ENCODE data around the gene SLC27A3. TPM values are rescaled to one million over a fixed set of nuclear protein-coding genes. Genes with fewer than 3 reads are reported as not detected.

SLC27A3 gene
- total RNA-seq, 1 experiment from 2014 or later = 5.0 TPM

GRCh38 chr1:153805886-153806719 is 30.9 kb downstream of the SLC27A3 start:
- Histone ChIP-seq H3K27me3 (replicated peaks; ENCODE audit: insufficient read depth, low read depth, low read length, poor library complexity) (no peaks in the 10 kb centered on the region), H3K4me1 (ENCODE audit: insufficient read depth, low read length, poor library complexity, severe bottlenecking) (peaks cover 7% of the 10 kb centered on the region), H3K4me3 (ENCODE audit: low read depth, low read length, poor library complexity, severe bottlenecking) (no peak overlapping the region), H3K36me3 (ENCODE audit: insufficient read depth, low read length, poor library complexity, severe bottlenecking) (peaks cover 29% of the 10 kb centered on the region), H3K9me3 (ENCODE audit: low read depth, low read length, poor library complexity, severe bottlenecking) (no peaks in the 10 kb centered on the region), H3K27ac (ENCODE audit: low read depth, low read length, poor library complexity, severe bottlenecking) (peak overlapping the region; percentile 55)
- POLR2A ChIA-PET (ENCODE audit: low non-redundant PET) = interaction anchor here (0.6 kb wide), 1 partner anchor 18 kb away, joined by 3 read pairs; no protein-coding TSS in a partner anchor
- TF ChIP-seq, protein P1, sequence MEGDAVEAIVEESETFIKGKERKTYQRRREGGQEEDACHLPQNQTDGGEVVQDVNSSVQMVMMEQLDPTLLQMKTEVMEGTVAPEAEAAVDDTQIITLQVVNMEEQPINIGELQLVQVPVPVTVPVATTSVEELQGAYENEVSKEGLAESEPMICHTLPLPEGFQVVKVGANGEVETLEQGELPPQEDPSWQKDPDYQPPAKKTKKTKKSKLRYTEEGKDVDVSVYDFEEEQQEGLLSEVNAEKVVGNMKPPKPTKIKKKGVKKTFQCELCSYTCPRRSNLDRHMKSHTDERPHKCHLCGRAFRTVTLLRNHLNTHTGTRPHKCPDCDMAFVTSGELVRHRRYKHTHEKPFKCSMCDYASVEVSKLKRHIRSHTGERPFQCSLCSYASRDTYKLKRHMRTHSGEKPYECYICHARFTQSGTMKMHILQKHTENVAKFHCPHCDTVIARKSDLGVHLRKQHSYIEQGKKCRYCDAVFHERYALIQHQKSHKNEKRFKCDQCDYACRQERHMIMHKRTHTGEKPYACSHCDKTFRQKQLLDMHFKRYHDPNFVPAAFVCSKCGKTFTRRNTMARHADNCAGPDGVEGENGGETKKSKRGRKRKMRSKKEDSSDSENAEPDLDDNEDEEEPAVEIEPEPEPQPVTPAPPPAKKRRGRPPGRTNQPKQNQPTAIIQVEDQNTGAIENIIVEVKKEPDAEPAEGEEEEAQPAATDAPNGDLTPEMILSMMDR (conservative IDR thresholded peaks at IDR 0.05; ENCODE audit: low read depth, low read length) = no peak
- no peak for TF ChIP-seq EZH2 (IDR thresholded peaks at IDR 0.05; ENCODE audit: borderline replicate concordance, low read depth, low read length, poor library complexity, severe bottlenecking)
- no peak for DNase-seq (ENCODE audit: low spot score)
- CTCF ChIA-PET = no interaction called here
- intact Hi-C loops (cut with micrococcal nuclease; ENCODE audit: unreplicated experiment) = no loop called here
- BruUV-seq (replicated peaks) = no TSS peak

- ChIA-PET CTCF (no interaction called here), POLR2A (ENCODE audit: low non-redundant PET) (no interaction called here)
- Histone ChIP-seq H3K27ac (ENCODE audit: low read depth, low read length, poor library complexity, severe bottlenecking) (no peak overlapping the region), H3K4me1 (ENCODE audit: insufficient read depth, low read length, poor library complexity, severe bottlenecking) (peaks cover 12% of the 10 kb centered on the region), H3K4me3 (ENCODE audit: low read depth, low read length, poor library complexity, severe bottlenecking) (no peak overlapping the region), H3K27me3 (replicated peaks; ENCODE audit: insufficient read depth, low read depth, low read length, poor library complexity) (no peaks in the 10 kb centered on the region), H3K36me3 (ENCODE audit: insufficient read depth, low read length, poor library complexity, severe bottlenecking) (peaks cover 56% of the 10 kb centered on the region), H3K9me3 (ENCODE audit: low read depth, low read length, poor library complexity, severe bottlenecking) (no peaks in the 10 kb centered on the region)
- intact Hi-C loops (cut with micrococcal nuclease; ENCODE audit: unreplicated experiment) = no loop called here
- no peak for DNase-seq (ENCODE audit: low spot score)
- TF ChIP-seq, protein P1 (conservative IDR thresholded peaks at IDR 0.05; ENCODE audit: low read depth, low read length) = no peak
- TF ChIP-seq EZH2 (IDR thresholded peaks at IDR 0.05; ENCODE audit: borderline replicate concordance, low read depth, low read length, poor library complexity, severe bottlenecking) = no peak
- BruUV-seq (replicated peaks) = no TSS peak
Measured at GRCh38 chr1:153816283-153816889, 41.2 kb downstream of the SLC27A3 start.

DNA sequence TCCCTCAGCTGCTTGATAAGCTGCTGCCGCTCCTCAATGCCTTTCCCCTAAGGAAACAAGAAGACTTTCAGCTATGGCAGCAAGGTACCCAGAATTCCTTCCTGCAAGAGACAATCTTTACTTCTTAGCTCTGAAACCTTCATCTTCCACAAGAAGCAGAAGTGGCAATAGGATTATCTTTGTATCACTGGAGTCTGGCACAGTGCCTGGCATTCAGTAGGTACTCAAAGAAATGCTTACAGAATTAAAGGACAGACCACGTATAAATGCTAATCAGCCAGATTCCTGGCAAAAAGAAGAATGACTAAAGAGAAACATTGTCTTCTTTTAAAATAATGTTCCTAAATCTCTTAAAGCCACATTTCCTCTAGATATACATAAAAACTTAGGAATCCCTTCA is 43.7 kb downstream of the SLC27A3 start:
- DNase-seq (ENCODE audit: low spot score) = peak; percentile 70
- TF ChIP-seq, protein P1 (conservative IDR thresholded peaks at IDR 0.05; ENCODE audit: low read depth, low read length) = no peak
- TF ChIP-seq EZH2 (IDR thresholded peaks at IDR 0.05; ENCODE audit: borderline replicate concordance, low read depth, low read length, poor library complexity, severe bottlenecking) = no peak
- no peaks in the 10 kb centered on the region for H3K27me3 ChIP-seq (replicated peaks; ENCODE audit: insufficient read depth, low read depth, low read length, poor library complexity)
- peaks cover 12% of the 10 kb centered on the region for H3K4me1 ChIP-seq (ENCODE audit: insufficient read depth, low read length, poor library complexity, severe bottlenecking)
- peaks cover 36% of the 10 kb centered on the region for H3K36me3 ChIP-seq (ENCODE audit: insufficient read depth, low read length, poor library complexity, severe bottlenecking)
- no TSS peak for BruUV-seq (replicated peaks)
- intact Hi-C loops (cut with micrococcal nuclease; ENCODE audit: unreplicated experiment) = no loop called here
- H3K27ac ChIP-seq (ENCODE audit: low read depth, low read length, poor library complexity, severe bottlenecking) = no peak overlapping the region
- H3K4me3 ChIP-seq (ENCODE audit: low read depth, low read length, poor library complexity, severe bottlenecking) = no peak overlapping the region
- no peaks in the 10 kb centered on the region for H3K9me3 ChIP-seq (ENCODE audit: low read depth, low read length, poor library complexity, severe bottlenecking)
- POLR2A ChIA-PET (ENCODE audit: low non-redundant PET) = no interaction called here
- CTCF ChIA-PET = no interaction called here

Measured in A673 (cell line).